Cardiac muscle cell (in vitro differentiated cells and primary cell): ENCODE results near the gene PMPCA. TPM values are rescaled to one million over a fixed set of nuclear protein-coding genes. Genes with fewer than 3 reads are reported as not detected.
A peak's percentile ranks its signal among the peaks of the same experiment; 100 is the strongest.

Experiments used
- DNase-seq, 2 donors: peaks; one replicate each; pipeline versions ENCODE4 v3.0.0 to v3.0.0-alpha.2; 2010 to 2017; ENCODE audit warnings: low read depth in 1 of 2, low spot score in 1 of 2
- H3K27ac ChIP-seq: fragments of 200-600 bp; sonication (generic); 2 replicates; pipeline ENCODE4 v1.5.1; 2016
- H3K27me3 ChIP-seq: fragments of 200-600 bp; sonication (generic); 2 replicates; pipeline ENCODE4 v1.6.0; 2016; ENCODE audit warnings: control low read depth
- H3K36me3 ChIP-seq: fragments of 200-600 bp; sonication (generic); 2 replicates; pipeline ENCODE4 v1.5.1; 2016; ENCODE audit warnings: control low read depth
- H3K4me1 ChIP-seq: fragments of 200-600 bp; sonication (generic); 2 replicates; pipeline ENCODE4 v1.8.1; 2017; ENCODE audit warnings: low read depth, mild to moderate bottlenecking, mixed run types
- H3K4me3 ChIP-seq: fragments of 200-600 bp; sonication (generic); 2 replicates; pipeline ENCODE4 v1.5.1; 2016; ENCODE audit warnings: mild to moderate bottlenecking
- H3K9me3 ChIP-seq: fragments of 200-600 bp; sonication (generic); 2 replicates; pipeline ENCODE4 v1.5.1; 2017; ENCODE audit warnings: low read depth, mild to moderate bottlenecking, control low read depth
- CTCF ChIP-seq: IDR thresholded peaks from 2 replicates; pipeline ENCODE4 v1.5.1; 2012; ENCODE audit warnings: low read depth, mild to moderate bottlenecking, low read length
- polyA plus RNA-seq: library from polyadenylated mRNA; unstranded; fragments of >200 nt; fragmentation: Nextera tagmentation; extraction: Ambion mirVana; gene quantifications from 2 replicates; pipeline ENCODE4 v1.2.1, GENCODE V29; 2016
- total RNA-seq: library from RNA; depleted of rRNA; stranded (reverse); fragments of >200 nt; gene quantifications from 2 replicates; pipeline ENCODE4 v1.2.3, GENCODE V29; 2016

Gene PMPCA
- total and polyA plus RNA-seq, 2 experiments from 2014 or later: 74.5 to 128 TPM

- Histone ChIP-seq H3K36me3 (peaks cover 3% of the 10 kb centered on the region), H3K9me3 (no peaks in the 10 kb centered on the region), H3K27me3 (no peaks in the 10 kb centered on the region), H3K27ac (no peak overlapping the region), H3K4me1 (no peaks in the 10 kb centered on the region), H3K4me3 (no peak overlapping the region)
- no peak for TF ChIP-seq CTCF
- DNase-seq: no peak
Observed at GRCh38 chr9:136372006-136372405, 38.5 kb upstream of the PMPCA start.

GRCh38 chr9:136372561-136373299, 37.7 kb upstream of the PMPCA start:
- no peak overlapping the region for H3K4me3 ChIP-seq
- no peaks in the 10 kb centered on the region for H3K4me1 ChIP-seq
- DNase-seq: peak; percentile 19 to 85
- H3K27ac ChIP-seq: no peak overlapping the region
- H3K9me3 ChIP-seq: no peaks in the 10 kb centered on the region
- peak; percentile 32 for TF ChIP-seq CTCF
- H3K27me3 ChIP-seq: no peaks in the 10 kb centered on the region
- H3K36me3 ChIP-seq: peaks cover 3% of the 10 kb centered on the region

GRCh38 chr9:136373300-136374182, 36.9 kb upstream of the PMPCA start, which contains the start of gene CARD9:
CARD9 (minus strand) TSS chr9:136373669; CDS start chr9:136372078, 1,591 bp downstream.
- no peak within 1 kb of the TSS for H3K4me3 ChIP-seq
- no peak within 1 kb of the TSS for H3K27ac ChIP-seq

GRCh38 chr9:136374183-136374575, 36.3 kb upstream of the PMPCA start:
- H3K4me3 ChIP-seq: no peak overlapping the region
- H3K4me1 ChIP-seq: no peaks in the 10 kb centered on the region
- no peaks in the 10 kb centered on the region for H3K27me3 ChIP-seq
- TF ChIP-seq CTCF: no peak
- H3K27ac ChIP-seq: no peak overlapping the region
- H3K36me3 ChIP-seq: peaks cover 3% of the 10 kb centered on the region
- no peak for DNase-seq
- no peaks in the 10 kb centered on the region for H3K9me3 ChIP-seq

More at GRCh38 chr9:136373300-136374182, 36.9 kb upstream of the PMPCA start, which contains the start of gene CARD9:
- Histone ChIP-seq H3K4me1 (no peaks in the 10 kb centered on the region), H3K36me3 (peaks cover 3% of the 10 kb centered on the region), H3K9me3 (no peaks in the 10 kb centered on the region), H3K27me3 (no peaks in the 10 kb centered on the region)
- TF ChIP-seq CTCF: no peak
- DNase-seq: no peak

GRCh38 chr9:136375096-136375495, 35.4 kb upstream of the PMPCA start:
- H3K27ac ChIP-seq: no peak overlapping the region
- no peaks in the 10 kb centered on the region for H3K9me3 ChIP-seq
- H3K4me1 ChIP-seq: no peaks in the 10 kb centered on the region
- no peak for DNase-seq
- H3K36me3 ChIP-seq: peaks cover 3% of the 10 kb centered on the region
- no peak overlapping the region for H3K4me3 ChIP-seq
- H3K27me3 ChIP-seq: no peaks in the 10 kb centered on the region
- no peak for TF ChIP-seq CTCF
